M059J (cell line): ENCODE measurements around the gene MACROD2. TPM values are rescaled to one million over a fixed set of nuclear protein-coding genes. Genes with fewer than 3 reads are reported as not detected.
"Not testable (repeated sequence)": the region's sequence is repeated elsewhere in the genome, so short reads cannot be mapped to it uniquely, and the experiment has no call there.

Source experiments
- DNase-seq: peaks from one replicate; pipeline ENCODE4 v3.0.0-alpha.2; 2012; ENCODE audit warnings: low read depth
- total RNA-seq: library from RNA; depleted of rRNA; stranded (reverse); fragments of >200 nt; shearing (Covaris generic); gene quantifications from 2 replicates; pipeline ENCODE4 v1.2.3, GENCODE V29; 2014

The MACROD2 gene
- total RNA-seq, 1 experiment from 2014 or later, result 1.8 TPM

DNA sequence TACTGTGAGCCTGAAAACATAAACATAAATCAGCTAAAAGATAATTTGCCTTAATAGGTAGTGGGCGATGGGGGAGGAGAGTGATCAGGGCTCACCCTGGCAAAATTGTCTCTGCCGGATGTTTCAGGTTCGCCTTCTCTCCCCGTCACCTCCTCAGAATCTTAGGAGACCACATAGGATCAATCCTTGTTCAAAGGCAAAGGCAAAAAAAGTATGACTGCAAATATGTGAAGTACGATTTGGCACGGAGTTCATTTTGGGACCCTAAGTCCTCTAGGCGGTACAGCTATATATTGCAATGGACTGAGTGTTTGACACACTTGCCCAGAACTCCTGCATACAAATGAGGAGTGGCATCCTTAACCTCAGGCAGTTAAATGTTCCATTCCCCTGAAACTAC is 991.3 kb downstream of the MACROD2 start:
- DNase-seq, result no peak

DNA sequence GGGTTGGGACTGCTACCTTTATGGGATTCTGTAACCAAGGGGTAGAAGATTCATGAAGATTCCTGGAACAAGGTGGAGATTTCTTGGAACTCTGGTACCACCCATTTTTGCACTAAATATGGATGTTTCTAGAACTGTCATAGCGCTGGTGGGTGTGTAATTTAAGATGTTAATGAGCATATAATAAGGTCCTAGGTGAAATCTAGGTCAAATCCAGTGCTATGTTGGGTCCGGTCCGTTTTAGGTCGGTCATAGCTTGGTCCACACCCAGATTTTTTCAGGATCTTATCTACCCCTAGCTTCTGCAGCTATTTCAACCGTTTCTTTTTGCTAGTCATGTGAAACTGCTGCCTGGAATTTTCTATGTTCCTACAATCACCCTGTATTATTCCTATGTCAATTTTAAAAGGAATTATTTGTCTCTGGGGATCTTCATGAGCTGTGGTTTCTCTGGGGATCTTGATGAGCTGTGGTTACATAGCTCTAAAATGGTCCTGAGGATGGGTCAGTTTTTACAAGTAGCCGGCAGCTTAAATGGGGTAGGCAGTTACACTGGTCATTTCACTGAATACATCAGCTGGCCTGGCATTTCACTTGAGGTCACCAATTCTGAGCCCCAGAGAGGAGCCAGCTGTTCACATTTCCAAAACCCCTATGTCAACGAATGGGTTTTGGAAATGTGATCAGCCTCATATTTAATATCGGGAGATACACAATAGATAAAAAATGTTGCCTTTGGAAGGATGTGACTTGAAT is 994.4 kb downstream of the MACROD2 start:
- no peak for DNase-seq

DNA sequence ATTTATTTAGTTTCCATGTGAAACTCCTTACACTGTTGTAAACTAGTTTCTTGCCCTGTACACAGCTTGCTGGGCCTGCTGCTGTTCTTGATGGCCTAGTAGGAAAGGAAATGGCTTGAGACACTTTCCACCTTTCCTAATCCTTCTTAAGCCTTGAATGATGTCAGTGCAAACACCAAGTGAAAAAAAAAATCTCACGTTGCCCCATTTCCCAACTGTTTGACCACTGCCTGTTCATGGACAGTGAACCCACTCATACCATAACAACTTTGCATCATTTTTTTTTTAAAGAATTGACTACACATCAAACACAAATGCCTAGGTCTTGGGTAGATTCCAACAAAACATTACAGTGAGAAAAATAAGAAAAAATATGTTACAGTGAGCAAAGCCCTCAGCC is 995.7 kb downstream of the MACROD2 start:
- no peak for DNase-seq

DNA sequence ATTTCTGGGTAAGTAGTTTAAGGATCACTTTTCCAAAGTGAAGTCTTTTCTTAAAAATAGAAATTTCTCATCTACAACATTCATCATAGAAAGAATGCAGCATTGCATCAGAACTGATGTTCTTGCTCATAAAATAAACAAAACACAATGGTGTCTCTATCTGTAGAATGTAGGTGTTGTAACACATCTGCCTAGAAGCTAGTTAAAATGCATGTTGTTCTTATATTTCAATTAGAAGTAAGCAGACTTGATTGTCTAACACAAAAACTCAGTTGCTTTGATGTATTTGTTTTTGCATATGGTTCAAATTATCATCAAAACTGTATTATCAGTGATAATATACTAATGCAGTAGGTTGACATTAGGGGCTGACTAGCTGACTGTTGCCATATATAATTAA is 996.8 kb downstream of the MACROD2 start:
- DNase-seq, result no peak

DNA sequence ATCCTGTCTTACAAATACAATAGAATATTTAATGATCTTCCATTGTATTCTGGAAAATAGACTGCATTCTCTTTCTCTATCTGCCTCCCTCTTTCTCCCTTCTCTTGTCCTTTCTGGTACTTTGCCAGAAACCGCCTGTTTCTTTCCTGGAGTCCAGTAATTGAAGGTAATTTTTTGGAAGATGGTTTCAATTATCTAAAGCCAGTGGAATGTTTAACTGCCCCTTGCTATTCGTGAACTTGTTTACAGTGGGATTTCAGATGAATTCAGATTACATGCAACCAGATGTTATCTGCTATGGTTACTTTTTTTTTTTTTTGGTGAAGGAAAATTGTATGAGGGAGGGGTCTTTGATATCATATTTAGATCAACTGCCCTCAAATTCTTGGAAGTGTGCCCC is 997.6 kb downstream of the MACROD2 start:
- peak; percentile 9 for DNase-seq

DNA sequence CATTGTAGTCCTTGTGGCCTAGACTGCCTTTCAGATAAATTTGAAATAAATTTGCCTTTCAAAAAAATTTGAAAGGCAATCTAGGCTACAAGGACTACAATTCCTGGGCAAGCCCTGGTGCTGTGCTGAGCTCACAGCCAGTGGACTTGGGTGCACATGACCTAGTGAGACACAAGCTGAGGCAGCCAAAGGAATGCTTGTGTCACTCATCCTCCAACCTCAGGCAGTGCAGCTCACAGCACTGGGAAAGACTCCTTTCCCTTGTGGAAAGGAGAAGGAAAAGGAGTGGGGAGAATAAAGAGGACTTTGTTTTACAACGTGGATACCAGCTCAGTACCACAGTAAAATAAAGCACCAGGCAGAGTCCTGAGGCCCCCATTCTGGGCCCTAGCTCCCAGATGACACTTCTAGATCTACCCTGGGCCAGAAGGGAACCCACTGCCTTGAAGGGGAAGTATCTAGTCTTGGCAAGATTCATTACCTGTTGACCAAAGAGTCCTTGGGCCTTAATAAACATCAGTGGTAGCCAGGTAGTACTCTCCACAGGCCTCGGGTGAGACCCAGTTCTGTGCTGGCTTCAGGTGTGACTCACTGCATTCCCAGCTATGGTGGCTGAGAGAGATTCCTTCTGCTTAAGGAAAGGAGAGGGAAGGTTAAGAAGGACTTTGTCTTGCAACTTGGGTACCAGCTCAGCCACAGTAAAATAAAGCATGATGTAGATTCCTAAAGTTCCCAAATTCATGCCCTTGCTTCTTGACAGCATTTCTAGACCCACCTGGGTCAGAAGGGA is 1001.8 kb downstream of the MACROD2 start:
- no peak for DNase-seq

DNA sequence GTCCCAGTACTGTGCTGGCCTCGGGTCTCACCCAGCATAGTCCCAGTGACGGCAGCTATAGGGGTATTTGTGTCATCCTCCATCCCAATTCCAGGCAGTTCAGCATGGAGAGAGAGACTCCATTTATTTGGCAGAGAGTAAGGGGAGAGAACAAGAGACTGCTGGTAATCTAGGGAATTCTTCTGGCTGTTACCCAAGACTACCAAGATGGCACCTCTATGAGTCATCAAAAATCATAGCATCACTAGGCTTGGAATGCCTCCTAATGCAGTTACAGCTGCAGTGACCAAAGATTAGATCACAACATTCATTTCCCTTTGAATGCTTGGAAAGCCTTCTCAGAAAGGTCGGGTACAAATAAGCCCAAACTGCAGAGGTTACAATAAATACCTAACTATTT is 1002.5 kb downstream of the MACROD2 start:
- peak; percentile 45 for DNase-seq

DNA sequence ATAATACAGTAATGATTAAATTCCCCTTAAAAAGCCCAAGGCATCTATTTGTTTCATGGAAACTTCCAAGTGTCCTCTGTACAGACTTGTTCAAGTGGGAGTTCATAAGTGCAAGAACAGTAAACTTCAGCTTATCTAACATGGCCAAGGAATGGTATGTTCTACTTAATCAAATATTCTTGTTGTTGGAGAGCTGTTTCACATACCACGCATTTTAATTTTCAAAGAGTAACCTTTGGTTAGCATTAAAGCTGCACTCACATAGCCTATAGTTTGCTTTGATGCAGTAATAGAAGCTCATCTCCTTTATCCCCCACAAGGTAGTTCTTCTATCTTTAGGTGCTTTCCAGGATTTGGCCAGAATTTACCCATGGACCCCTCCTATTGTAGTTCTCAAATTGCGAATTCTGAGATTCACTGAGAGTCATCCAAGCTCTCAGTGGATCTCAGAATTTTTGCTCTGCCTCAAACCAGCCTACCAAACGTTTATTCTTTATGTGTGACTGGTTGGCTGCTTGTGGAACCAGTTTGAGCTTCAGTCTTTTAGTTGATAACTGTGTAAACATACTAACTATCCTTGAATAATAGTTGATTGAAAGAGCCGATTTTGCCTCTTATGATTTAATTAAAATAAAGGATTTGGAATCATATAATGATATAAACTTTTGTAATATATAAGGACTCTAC is 1010.1 kb downstream of the MACROD2 start:
- no peak for DNase-seq

DNA sequence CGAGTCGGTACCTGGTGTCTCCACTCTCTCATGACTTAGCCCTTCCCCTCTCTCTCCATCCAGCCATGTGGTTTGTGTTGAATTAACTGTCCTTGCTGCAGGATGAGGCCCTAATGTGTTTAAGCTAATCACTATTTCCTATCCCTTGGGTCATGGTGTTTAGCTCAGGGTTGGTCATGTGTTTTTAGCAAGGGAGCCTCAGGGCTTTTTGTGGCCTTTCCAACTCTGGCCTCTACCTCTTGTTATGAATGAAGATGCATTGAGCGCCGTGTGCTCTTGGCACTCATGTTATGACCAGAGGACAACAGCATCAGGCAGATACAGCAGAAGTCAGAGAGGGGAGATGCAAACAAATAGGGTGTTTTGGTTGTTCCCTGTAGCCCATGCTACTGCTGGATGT is 1016.3 kb downstream of the MACROD2 start:
- no peak for DNase-seq

DNA sequence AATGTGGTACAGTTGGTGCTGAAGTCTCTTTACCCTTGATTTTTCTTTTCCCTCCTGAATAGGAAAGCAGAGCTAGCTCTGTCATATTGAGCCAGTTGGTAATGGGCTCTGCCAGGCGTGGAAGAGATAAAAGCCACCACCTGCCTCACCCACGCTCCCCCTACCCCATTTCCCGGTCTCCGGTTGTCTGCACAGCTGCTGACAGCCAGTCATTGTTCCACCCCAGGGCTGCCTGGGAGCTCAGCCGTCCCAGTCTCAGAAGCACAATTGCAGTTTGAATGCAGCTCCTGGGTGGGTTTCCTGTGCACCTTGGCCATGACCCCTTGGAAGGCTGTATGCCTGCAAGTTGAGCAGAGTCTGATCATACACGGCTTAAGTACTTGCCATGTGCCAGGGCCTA is 1017.2 kb downstream of the MACROD2 start:
- no peak for DNase-seq

DNA sequence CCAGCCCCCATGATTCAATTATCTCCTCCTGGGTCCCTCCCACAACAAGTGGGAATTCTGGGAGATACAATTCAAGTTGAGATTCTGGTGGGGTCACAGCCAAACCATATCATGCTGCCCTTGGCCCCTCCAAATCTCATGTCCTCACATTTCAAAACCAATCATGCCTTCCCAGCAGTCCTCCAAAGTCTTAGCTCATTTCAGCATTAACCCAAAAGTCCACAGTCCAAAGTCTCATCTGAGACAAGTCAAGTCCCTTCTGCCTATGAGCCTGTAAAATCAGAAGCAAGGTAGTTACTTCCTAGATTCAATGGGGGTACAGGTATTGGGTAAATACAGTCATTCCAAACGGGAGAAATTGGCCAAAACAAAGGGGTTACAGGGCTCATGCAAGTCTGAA is 1021.6 kb downstream of the MACROD2 start:
- DNase-seq, result not testable (repeated sequence)

DNA sequence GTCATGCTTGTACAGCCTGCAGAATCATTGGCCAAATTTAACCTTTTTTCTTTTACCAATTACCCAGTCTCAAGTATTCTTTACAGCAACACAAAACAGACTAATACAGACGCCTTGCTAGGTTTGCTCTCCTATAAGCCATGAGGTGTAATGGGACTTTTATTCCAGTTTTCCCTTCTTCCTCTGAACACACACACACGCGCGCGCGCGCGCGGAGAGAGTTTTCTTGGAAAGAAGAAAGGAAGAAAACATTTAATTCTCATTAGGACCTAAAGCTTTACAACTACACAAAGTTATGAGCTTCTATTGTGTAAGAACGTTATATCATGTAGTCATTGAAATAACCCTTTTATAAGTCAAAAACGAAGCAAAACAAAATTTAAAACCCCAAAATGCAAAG is 1023.6 kb downstream of the MACROD2 start:
- no peak for DNase-seq

DNA sequence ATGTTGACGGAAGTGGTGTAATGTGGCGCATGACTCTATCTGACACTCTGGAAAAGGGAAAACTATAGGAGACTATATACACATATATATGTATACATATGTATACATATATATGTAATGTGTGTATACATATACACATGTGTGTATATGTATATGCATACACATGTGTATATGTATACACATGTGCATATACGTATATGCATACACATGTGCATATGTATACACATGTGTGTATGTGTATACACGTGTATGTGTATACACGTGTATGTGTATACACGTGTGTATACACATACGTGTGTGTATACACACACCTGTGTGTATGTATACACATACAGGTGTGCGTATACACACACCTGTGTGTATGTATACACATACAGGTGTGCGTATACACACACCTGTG is 1025.5 kb downstream of the MACROD2 start:
- DNase-seq, result no peak

DNA sequence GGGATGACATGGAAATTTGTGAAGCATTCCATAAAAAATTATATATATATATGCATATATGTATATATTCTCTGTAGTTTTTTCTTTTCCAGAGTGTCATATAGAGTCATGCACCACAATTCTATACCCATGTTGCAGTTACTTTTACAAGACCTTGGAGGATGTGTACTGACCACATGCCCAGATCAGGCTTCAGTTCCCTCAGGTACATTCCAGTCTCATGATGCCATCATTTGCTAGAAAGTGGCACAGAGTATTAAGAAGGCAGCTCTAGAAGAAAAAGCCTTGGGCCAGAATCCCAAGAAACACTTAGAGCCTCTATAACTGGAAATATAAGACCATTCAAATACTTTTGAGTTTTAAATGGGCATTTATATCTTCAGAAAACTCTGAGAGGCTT is 1027.6 kb downstream of the MACROD2 start:
- DNase-seq, result peak; percentile 1

DNA sequence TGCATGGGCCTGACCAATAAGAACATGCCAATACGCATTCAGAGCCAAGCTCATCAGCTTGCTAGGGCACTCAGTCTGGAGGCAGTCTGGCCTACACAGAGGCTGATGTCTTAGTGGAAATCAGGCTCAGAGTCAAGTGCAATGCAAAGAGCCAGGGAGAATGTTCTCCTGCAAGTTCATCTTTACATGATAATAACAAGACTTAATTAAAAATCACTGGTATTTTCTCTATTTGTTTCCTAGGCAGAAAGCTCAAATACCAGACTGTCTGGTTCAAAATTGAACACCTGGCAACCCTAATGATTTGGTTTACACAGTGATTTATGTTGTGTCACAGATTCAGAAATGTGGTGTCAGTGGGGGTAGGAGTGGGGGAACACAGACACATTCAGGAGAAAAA is 1031.4 kb downstream of the MACROD2 start:
- DNase-seq, result no peak

DNA sequence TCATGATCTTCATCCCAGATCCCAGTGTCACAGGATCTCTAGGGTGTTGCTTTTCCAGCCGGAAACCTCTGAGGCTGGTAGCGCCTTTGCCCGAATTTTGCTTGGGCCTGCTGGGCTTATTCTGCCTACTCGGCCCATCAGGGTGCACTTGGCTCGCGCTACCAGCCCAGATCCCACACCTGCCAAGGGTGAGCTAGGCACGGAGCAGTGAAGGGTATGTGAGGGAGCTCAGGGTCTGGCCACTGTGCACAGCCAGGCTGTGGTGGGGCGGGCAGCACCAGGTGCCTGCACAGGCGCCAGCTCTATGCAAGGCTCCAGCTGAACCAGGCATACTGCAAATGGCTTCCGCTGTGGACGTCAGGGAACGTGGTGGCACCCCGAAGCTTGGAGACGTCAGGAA is 1035.5 kb downstream of the MACROD2 start:
- DNase-seq, result no peak

DNA sequence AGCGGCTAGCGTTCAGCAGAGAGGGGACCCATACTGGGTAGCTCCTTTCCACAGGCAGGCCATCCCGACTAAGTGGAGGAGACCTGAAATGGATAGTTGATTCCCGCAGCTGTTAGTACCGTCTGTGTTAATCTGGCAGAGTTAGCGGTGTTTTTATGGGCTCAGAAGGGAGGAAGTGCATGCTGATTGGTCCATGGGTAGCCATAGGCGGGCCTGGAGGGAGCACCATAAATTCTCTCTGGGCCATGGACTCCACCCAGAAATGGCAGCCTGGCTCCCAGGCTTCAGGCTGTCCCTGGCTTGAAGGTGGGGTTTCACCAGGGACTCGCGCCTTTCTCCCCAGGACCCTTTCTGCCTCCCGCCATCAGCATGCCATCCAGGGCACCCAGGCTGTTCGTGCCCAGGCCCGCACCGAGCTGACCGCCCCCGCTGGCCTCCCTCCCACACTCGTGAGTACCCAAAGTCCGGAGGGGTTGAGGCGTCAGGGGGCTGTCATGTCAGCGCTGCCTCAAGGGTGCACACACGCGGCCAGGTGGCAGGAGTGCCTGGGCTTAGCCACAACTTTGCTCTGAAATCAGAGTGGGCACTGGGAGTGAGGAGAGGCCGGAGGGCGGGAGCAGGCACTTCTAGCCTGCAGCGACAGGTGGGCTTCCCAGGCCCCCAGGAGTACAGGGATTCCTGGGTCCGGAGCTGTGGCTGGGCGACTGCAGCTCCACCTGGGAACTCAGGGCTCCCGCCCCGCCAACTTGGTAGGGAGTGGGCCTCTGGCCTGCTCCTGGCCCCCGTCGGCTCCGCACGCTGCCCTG is 1036.4 kb downstream of the MACROD2 start:
- no peak for DNase-seq

DNA sequence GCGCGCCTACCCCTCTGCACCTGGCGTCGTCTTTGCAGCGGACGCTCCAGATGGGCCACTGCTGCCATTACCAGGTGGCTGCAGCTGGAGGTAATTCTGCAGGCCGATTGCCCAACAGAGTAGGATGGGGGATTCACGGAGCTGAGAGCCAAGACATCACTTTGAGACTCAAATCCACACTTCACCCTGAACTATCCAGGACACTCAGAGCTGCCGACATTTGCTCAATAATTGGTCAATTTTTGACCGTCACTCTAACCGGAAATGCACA is 1037.0 kb downstream of the MACROD2 start:
- DNase-seq, result no peak

DNA sequence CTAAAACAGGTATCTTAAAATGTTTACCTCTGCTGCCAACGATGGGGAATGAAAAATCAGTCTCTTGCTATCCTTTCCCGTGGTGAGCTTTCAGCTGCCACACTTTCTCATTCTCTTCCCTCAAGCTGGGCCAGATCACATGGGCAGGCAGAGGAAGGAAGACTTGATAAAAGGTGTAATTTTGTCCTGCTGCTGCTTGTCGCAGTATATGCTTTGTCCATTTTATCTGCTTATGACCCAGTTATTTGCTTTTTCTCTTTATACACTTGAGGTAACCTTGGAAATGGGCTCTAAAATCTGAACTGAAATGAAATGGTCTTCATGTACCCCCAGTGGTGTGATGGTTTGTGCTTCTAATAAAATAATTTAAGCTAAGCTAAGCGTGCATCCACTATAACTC is 1038.0 kb downstream of the MACROD2 start:
- no peak for DNase-seq

DNA sequence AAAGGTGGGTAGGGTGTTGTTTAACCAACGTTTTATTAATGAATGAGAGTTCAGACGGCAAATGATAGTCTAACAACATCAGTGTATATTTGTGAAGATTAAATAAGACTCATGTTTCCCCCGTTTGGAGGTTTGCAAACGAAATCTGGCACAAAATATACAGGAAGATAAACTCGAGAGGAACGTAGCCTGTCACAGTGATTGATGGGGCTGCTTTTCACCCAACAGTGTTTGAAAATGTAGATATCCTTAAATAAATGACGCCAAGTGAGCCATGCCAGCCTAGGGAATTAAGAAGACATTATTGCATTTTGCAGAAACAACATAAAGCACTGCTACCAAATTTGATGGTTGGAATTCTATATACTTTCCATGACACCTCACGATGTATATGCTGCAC is 1038.6 kb downstream of the MACROD2 start:
- no peak for DNase-seq

DNA sequence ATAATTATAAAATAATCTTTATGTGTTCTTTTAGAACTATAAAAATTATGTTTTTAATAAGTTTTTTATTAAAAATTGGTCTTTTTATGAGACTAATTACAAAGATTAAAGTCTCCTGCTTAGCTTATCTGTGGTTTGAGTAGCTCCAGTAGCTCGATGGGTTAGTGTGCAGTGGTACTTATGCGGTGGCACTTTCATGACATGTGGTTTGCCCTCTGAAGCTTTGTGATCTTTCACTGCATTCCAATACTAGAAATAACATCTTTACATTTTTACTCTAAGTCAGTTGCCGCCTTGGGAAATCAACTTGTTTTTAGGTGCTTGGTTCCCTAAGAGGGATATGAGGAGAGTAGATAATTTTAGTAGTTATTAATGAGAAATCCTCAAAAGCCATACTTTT is 1041.6 kb downstream of the MACROD2 start:
- DNase-seq, result no peak

DNA sequence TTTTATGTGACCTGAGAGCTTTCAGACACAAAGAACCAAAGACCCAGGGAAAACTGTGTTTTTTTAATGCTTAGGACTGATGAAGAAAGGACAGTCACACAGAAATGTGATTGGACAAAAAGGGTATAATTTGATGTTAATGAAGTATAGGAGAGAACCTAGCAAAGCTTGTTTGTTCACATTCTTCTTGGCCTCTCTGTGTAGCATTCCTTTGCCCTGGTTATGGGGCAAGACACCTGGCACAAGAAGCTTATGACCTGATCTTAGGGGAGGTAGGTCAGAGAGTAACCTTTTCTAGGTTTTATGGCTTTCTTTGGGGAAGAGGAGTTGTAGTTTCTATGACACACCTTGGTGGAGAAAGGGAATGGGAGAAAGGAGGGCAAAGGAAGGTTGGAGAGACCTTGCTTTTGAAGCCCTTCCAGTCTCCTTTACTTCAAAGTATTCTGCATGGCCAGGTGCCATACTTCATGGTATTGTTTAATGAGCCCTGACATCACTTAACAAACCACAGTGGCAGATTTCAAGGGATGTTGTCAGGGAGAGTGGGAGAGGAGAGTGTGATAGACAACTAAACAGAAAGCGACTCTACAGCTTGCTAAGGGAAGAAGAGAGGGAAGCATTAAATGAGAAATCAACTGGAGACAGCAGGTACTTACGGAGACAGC is 1043.9 kb downstream of the MACROD2 start:
- DNase-seq, result no peak
